ENCODE measurements around the gene SLC7A8.
"Not testable (repeated sequence)": the region's sequence is repeated elsewhere in the genome, so short reads cannot be mapped to it uniquely, and the experiment has no call there.

SLC7A8 gene

DNA sequence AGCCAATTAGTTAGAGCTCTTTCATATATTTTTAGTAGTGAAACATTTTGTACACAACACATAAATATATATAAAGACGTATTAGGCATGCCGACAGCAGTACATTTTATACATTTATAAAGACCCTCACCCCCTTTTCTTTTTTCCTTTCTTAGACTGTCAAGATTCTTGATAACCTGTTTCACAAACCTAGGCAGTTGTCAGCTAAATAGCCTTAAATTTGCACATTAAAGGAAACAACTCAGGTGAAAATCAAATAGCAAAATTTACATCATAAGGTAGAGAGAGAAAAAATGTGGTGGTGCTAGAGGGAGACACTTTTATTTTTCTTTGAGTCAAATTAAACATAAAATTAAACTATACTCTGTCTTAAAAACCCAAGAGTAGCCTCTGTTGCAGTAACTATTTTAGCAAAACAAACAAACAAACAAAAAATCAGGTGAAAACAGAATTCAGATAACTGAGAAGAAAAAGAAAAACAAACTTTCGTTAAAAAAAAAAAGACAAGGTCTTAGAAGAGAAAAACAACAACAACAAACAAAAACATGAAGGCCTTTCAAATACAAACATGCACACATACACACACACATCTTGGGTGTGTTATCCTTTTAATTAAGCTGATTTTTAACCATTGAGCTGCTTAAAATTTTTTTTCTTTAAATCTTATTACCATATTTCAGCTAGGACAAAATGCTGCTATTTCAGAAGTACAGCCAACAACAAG is 23.1 kb upstream of the SLC7A8 start:
- Histone ChIP-seq H3K27me3 (ENCODE audit: insufficient read depth, poor library complexity, severe bottlenecking) (no peaks in the 10 kb centered on the region), H3K4me3 (replicated peaks; ENCODE audit: insufficient read depth, low read length) (no peak overlapping the region), H3K27ac (replicated peaks) (no peak overlapping the region)
- no peak for DNase-seq (ENCODE audit: low read depth in 1 of 2, low spot score in 1 of 2)
- TF ChIP-seq, protein P1, sequence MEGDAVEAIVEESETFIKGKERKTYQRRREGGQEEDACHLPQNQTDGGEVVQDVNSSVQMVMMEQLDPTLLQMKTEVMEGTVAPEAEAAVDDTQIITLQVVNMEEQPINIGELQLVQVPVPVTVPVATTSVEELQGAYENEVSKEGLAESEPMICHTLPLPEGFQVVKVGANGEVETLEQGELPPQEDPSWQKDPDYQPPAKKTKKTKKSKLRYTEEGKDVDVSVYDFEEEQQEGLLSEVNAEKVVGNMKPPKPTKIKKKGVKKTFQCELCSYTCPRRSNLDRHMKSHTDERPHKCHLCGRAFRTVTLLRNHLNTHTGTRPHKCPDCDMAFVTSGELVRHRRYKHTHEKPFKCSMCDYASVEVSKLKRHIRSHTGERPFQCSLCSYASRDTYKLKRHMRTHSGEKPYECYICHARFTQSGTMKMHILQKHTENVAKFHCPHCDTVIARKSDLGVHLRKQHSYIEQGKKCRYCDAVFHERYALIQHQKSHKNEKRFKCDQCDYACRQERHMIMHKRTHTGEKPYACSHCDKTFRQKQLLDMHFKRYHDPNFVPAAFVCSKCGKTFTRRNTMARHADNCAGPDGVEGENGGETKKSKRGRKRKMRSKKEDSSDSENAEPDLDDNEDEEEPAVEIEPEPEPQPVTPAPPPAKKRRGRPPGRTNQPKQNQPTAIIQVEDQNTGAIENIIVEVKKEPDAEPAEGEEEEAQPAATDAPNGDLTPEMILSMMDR (IDR thresholded peaks at IDR 0.05; ENCODE audit: insufficient read depth, low read length) = no peak
- TF ChIP-seq GABPA (IDR thresholded peaks at IDR 0.05; ENCODE audit: low read depth) (no peak), SPI1 (IDR thresholded peaks at IDR 0.05; ENCODE audit: borderline replicate concordance, low read depth) (no peak), POLR2AphosphoS5 (IDR thresholded peaks at IDR 0.05; ENCODE audit: low read depth) (no peak)
- TF ChIP-seq, protein P2, sequence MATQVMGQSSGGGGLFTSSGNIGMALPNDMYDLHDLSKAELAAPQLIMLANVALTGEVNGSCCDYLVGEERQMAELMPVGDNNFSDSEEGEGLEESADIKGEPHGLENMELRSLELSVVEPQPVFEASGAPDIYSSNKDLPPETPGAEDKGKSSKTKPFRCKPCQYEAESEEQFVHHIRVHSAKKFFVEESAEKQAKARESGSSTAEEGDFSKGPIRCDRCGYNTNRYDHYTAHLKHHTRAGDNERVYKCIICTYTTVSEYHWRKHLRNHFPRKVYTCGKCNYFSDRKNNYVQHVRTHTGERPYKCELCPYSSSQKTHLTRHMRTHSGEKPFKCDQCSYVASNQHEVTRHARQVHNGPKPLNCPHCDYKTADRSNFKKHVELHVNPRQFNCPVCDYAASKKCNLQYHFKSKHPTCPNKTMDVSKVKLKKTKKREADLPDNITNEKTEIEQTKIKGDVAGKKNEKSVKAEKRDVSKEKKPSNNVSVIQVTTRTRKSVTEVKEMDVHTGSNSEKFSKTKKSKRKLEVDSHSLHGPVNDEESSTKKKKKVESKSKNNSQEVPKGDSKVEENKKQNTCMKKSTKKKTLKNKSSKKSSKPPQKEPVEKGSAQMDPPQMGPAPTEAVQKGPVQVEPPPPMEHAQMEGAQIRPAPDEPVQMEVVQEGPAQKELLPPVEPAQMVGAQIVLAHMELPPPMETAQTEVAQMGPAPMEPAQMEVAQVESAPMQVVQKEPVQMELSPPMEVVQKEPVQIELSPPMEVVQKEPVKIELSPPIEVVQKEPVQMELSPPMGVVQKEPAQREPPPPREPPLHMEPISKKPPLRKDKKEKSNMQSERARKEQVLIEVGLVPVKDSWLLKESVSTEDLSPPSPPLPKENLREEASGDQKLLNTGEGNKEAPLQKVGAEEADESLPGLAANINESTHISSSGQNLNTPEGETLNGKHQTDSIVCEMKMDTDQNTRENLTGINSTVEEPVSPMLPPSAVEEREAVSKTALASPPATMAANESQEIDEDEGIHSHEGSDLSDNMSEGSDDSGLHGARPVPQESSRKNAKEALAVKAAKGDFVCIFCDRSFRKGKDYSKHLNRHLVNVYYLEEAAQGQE (IDR thresholded peaks at IDR 0.05; ENCODE audit: insufficient replicate concordance, low read depth) = no peak

DNA sequence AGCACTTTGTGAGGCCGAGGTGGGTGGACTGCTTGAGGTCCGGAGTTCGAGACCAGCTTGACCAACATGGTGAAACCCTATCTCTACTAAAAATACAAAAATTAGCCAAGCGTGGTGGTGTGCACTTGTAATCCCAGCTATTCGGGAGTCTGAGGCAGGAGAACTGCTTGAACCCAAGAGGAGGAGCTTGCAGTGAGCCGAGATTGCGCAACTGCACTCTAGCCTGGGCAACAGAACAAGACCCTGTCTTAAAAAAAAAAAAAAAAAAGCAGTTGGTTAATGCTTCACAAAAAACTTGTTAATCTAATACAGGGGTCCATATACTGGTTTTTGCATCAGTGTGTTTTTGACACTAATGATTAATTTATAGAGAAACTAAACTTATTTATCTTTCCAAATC is 18.5 kb upstream of the SLC7A8 start:
- Histone ChIP-seq H3K27ac (replicated peaks) (no peak overlapping the region), H3K27me3 (ENCODE audit: insufficient read depth, poor library complexity, severe bottlenecking) (no peaks in the 10 kb centered on the region), H3K4me3 (replicated peaks; ENCODE audit: insufficient read depth, low read length) (no peak overlapping the region)
- TF ChIP-seq GABPA (IDR thresholded peaks at IDR 0.05; ENCODE audit: low read depth) = no peak
- TF ChIP-seq, protein P1 (IDR thresholded peaks at IDR 0.05; ENCODE audit: insufficient read depth, low read length) = no peak
- TF ChIP-seq, protein P2 (IDR thresholded peaks at IDR 0.05; ENCODE audit: insufficient replicate concordance, low read depth) = no peak
- TF ChIP-seq POLR2AphosphoS5 (IDR thresholded peaks at IDR 0.05; ENCODE audit: low read depth) = no peak
- TF ChIP-seq SPI1 (IDR thresholded peaks at IDR 0.05; ENCODE audit: borderline replicate concordance, low read depth) = no peak
- DNase-seq (ENCODE audit: low read depth in 1 of 2, low spot score in 1 of 2) = no peak

DNA sequence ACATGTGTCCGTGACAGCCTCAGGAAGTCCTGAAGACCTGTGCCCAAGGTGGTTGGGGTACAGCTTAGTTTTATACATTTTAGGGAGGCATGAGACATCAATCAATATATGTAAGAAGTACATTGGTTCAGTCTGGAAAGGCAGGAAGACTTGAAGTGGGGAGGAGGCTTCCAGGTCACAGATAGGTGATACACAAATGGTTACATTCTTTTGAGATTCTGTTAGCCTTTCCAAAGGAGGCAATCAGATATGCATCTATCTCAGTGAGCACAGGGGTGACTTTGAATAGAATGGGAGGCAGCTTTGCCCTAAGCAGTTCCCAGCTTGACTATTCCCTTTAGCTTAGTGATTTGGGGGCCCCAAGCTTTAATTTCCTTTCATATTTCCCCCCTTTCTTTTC is 15.7 kb upstream of the SLC7A8 start:
- not testable (repeated sequence) for H3K27me3 ChIP-seq (ENCODE audit: insufficient read depth, poor library complexity, severe bottlenecking); H3K4me3 ChIP-seq (replicated peaks; ENCODE audit: insufficient read depth, low read length); H3K27ac ChIP-seq (replicated peaks); DNase-seq (ENCODE audit: low read depth in 1 of 2, low spot score in 1 of 2)

DNA sequence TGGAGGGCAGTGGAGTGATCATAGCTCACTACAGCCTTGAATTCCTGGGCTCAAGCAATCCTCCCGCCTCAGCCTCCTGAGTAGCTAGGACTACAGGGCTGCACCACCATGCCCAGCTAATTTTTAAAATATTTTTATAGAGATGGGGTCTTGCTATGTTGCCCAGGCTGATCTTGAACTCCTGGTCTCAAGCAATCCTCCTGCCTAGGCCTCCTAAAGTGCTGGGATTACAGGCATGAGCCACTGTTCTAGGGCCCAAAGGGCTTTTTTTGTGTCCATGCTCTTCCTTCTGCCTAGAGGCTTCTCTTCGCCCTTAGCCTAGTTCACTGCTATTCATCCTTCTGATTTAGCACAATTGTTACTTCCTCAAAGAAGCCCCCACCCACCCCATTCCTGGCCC is 13.0 kb upstream of the SLC7A8 start:
- H3K27me3 ChIP-seq (ENCODE audit: insufficient read depth, poor library complexity, severe bottlenecking); H3K4me3 ChIP-seq (replicated peaks; ENCODE audit: insufficient read depth, low read length); H3K27ac ChIP-seq (replicated peaks); DNase-seq (ENCODE audit: low read depth in 1 of 2, low spot score in 1 of 2): not testable (repeated sequence)

DNA sequence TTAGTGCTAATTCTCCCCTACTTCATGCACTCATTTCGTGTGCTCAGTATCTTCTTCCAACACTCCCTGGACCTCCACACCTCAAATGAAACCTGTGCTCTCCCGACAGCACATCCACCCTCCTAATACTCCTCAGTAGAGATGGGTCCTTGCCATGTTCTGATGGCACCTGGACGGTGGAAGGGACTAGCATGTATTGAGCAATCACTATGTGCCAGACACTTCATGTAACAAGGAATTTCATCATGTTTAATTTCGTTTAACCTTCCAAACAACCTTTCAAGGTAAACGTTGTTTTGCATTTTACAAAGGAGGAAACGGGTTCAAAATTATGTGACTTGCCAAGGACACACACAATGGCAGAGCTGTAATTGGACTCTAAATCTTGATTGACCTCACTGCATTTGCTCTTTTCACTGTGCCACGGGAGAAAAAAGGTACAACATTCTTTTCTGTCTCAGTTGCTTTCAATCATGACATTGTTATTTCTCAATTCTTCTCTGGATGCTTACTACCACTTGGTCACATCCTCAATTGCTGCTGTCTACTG is 12.2 kb upstream of the SLC7A8 start:
- DNase-seq (ENCODE audit: low read depth in 1 of 2, low spot score in 1 of 2) = no peak
- Histone ChIP-seq H3K4me3 (replicated peaks; ENCODE audit: insufficient read depth, low read length) (no peak overlapping the region), H3K27ac (replicated peaks) (no peak overlapping the region), H3K27me3 (ENCODE audit: insufficient read depth, poor library complexity, severe bottlenecking) (no peaks in the 10 kb centered on the region)
- TF ChIP-seq, protein P2 (IDR thresholded peaks at IDR 0.05; ENCODE audit: insufficient replicate concordance, low read depth) = no peak
- TF ChIP-seq GABPA (IDR thresholded peaks at IDR 0.05; ENCODE audit: low read depth) = no peak
- TF ChIP-seq SPI1 (IDR thresholded peaks at IDR 0.05; ENCODE audit: borderline replicate concordance, low read depth) = no peak
- TF ChIP-seq, protein P1 (IDR thresholded peaks at IDR 0.05; ENCODE audit: insufficient read depth, low read length) = no peak
- TF ChIP-seq POLR2AphosphoS5 (IDR thresholded peaks at IDR 0.05; ENCODE audit: low read depth) = no peak
